ENCODE data around the gene ZNF521. TPM values are rescaled to one million over a fixed set of nuclear protein-coding genes. Genes with fewer than 3 reads are reported as not detected.

ZNF521 gene
- total and polyA plus RNA-seq, 2 experiments from 2014 or later: 3.1 to 9.2 TPM

DNA sequence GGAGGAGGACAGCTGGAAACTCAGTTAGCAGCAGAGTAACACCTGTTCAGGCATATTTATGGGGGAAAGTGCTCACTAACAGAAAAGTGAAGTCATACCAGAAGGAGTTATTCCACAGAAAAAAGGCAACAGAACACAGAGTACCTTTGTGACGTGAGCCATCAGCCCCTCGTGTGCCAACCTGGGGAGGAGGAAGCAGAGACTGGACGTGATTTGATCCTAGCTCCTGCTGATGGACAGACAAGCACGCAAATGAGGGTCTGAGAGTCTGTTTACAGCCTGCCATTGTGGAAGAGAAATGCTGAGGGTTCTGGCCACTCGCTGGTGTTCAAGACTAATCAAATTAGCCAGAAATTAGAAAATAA lies 120.7 kb downstream of the ZNF521 start (continued):
- TF ChIP-seq, protein P1, sequence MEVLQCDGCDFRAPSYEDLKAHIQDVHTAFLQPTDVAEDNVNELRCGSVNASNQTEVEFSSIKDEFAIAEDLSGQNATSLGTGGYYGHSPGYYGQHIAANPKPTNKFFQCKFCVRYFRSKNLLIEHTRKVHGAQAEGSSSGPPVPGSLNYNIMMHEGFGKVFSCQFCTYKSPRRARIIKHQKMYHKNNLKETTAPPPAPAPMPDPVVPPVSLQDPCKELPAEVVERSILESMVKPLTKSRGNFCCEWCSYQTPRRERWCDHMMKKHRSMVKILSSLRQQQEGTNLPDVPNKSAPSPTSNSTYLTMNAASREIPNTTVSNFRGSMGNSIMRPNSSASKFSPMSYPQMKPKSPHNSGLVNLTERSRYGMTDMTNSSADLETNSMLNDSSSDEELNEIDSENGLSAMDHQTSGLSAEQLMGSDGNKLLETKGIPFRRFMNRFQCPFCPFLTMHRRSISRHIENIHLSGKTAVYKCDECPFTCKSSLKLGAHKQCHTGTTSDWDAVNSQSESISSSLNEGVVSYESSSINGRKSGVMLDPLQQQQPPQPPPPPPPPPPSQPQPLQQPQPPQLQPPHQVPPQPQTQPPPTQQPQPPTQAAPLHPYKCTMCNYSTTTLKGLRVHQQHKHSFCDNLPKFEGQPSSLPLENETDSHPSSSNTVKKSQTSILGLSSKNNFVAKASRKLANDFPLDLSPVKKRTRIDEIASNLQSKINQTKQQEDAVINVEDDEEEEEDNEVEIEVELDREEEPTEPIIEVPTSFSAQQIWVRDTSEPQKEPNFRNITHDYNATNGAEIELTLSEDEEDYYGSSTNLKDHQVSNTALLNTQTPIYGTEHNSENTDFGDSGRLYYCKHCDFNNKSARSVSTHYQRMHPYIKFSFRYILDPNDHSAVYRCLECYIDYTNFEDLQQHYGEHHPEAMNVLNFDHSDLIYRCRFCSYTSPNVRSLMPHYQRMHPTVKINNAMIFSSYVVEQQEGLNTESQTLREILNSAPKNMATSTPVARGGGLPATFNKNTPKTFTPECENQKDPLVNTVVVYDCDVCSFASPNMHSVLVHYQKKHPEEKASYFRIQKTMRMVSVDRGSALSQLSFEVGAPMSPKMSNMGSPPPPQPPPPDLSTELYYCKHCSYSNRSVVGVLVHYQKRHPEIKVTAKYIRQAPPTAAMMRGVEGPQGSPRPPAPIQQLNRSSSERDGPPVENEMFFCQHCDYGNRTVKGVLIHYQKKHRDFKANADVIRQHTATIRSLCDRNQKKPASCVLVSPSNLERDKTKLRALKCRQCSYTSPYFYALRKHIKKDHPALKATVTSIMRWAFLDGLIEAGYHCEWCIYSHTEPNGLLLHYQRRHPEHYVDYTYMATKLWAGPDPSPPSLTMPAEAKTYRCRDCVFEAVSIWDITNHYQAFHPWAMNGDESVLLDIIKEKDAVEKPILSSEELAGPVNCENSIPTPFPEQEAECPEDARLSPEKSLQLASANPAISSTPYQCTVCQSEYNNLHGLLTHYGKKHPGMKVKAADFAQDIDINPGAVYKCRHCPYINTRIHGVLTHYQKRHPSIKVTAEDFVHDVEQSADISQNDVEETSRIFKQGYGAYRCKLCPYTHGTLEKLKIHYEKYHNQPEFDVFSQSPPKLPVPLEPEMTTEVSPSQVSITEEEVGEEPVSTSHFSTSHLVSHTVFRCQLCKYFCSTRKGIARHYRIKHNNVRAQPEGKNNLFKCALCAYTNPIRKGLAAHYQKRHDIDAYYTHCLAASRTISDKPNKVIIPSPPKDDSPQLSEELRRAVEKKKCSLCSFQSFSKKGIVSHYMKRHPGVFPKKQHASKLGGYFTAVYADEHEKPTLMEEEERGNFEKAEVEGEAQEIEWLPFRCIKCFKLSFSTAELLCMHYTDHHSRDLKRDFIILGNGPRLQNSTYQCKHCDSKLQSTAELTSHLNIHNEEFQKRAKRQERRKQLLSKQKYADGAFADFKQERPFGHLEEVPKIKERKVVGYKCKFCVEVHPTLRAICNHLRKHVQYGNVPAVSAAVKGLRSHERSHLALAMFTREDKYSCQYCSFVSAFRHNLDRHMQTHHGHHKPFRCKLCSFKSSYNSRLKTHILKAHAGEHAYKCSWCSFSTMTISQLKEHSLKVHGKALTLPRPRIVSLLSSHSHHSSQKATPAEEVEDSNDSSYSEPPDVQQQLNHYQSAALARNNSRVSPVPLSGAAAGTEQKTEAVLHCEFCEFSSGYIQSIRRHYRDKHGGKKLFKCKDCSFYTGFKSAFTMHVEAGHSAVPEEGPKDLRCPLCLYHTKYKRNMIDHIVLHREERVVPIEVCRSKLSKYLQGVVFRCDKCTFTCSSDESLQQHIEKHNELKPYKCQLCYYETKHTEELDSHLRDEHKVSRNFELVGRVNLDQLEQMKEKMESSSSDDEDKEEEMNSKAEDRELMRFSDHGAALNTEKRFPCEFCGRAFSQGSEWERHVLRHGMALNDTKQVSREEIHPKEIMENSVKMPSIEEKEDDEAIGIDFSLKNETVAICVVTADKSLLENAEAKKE (CRISPR knock-in tag; IDR thresholded peaks at IDR 0.05): no peak
- no peak for TF ChIP-seq STAT1 (IDR thresholded peaks at IDR 0.05; ENCODE audit: unreplicated experiment)
- TF ChIP-seq EZH2phosphoT487 (IDR thresholded peaks at IDR 0.05; ENCODE audit: unreplicated experiment): no peak
- no peak for TF ChIP-seq JUNB (IDR thresholded peaks at IDR 0.05; ENCODE audit: unreplicated experiment)
- no peak for TF ChIP-seq POLR2AphosphoS5 (IDR thresholded peaks at IDR 0.05; ENCODE audit: low read depth)
- no peak for TF ChIP-seq CREB1 (CRISPR knock-in tag; IDR thresholded peaks at IDR 0.05; ENCODE audit: low read depth)
- TF ChIP-seq ZNF331 (CRISPR knock-in tag; IDR thresholded peaks at IDR 0.05; ENCODE audit: low read depth): no peak
- TF ChIP-seq EZH2 (IDR thresholded peaks at IDR 0.05; ENCODE audit: low read depth, unreplicated experiment): no peak

DNA sequence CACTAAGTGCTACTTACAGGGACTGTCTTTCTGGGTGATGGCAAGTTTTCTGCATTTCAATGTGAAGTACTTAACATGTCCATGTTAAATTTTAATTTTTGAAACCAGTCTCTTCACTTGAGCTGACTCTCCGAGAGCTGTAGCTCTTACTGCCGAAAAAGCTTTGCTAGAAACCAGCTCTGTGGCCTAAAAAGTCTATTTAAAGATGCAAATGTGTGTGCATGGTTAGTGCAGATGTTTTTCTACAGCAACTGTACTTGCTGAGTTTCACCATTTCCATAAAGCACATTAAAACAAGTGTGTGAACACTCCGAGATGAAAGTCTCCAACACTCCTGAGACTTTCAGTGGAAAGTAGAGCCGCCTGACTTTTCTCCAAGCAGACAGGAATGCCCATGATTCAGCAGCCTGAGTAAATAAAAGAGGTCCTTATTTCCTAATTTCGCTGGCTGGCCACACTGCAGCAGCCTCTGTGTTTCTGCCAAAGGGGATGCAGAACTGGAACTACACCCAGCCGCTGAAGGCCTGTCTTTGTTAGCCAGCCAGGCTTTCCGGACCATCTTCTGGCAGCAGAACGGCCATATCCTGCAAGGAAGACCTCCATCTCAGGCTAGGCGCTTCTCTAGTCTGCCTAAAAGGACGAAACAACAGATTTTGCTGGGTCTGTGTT lies 121.2 kb downstream of the ZNF521 start:
- Mint-ChIP-seq H3K4me1 (peaks cover 22% of the 10 kb centered on the region), H3K36me3 (ENCODE audit: low read depth) (peaks cover 10% of the 10 kb centered on the region; the same call in 2 of the 3 replicates), H3K4me3 (no peak overlapping the region), H3K27ac (no peak overlapping the region; the same call in 1 of the 2 replicates), H3K27me3 (ENCODE audit: insufficient read depth, low read depth, poor library complexity) (peaks cover 3% of the 10 kb centered on the region), H3K9me3 (no peaks in the 10 kb centered on the region)
- ATAC-seq: peak; percentile 36; the same call in 2 of the 3 replicates
- peaks cover 4% of the 10 kb centered on the region; the same call in 1 of the 2 replicates for H3K4me1 ChIP-seq (ENCODE audit: insufficient read depth)
- no peak overlapping the region for H3K27ac ChIP-seq (ENCODE audit: low read depth)
- no peak overlapping the region for H3K4me3 ChIP-seq
- no peak overlapping the region for H2AFZ ChIP-seq
- no peaks in the 10 kb centered on the region for H3K9me2 ChIP-seq (ENCODE audit: insufficient read depth)
- H3K27me3 ChIP-seq (ENCODE audit: insufficient read depth): no peaks in the 10 kb centered on the region
- no peak for DNase-seq (ENCODE audit: low spot score)
- no peaks in the 10 kb centered on the region for H3F3A ChIP-seq (replicated peaks; ENCODE audit: low read depth)
- no peaks in the 10 kb centered on the region for H3K36me3 ChIP-seq (ENCODE audit: insufficient read depth)
- H3K79me2 ChIP-seq (replicated peaks; ENCODE audit: insufficient read depth): no peaks in the 10 kb centered on the region
- no peak overlapping the region for H3K4me2 ChIP-seq
- no peaks in the 10 kb centered on the region for H4K20me1 ChIP-seq (replicated peaks; ENCODE audit: insufficient read depth)
- TF ChIP-seq, protein P2, sequence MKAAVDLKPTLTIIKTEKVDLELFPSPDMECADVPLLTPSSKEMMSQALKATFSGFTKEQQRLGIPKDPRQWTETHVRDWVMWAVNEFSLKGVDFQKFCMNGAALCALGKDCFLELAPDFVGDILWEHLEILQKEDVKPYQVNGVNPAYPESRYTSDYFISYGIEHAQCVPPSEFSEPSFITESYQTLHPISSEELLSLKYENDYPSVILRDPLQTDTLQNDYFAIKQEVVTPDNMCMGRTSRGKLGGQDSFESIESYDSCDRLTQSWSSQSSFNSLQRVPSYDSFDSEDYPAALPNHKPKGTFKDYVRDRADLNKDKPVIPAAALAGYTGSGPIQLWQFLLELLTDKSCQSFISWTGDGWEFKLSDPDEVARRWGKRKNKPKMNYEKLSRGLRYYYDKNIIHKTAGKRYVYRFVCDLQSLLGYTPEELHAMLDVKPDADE (IDR thresholded peaks at IDR 0.05): no peak
- no peak for TF ChIP-seq JUNB (IDR thresholded peaks at IDR 0.05; ENCODE audit: unreplicated experiment)

Data from GM23338 (cell line).